Psoas muscle (tissue), 8 donors: Measurements from ENCODE around the gene WHRN. TPM values are rescaled to one million over a fixed set of nuclear protein-coding genes. Genes with fewer than 3 reads are reported as not detected.

Source experiments
- ATAC-seq, 4 donors: fragments of 200-7000 bp; cut with Tn5 transposase; one replicate each; pipeline ENCODE4 v1.9.1; 2020; ENCODE audit warnings: moderate library complexity in 3 of 4, mild to moderate bottlenecking in 2 of 4
- DNase-seq, 2 donors: peaks; one replicate each; pipeline ENCODE4 v3.0.0-alpha.2; 2020
- H3K27ac ChIP-seq: fragments of 200-600 bp; one replicate; pipeline ENCODE4 v1.8.0; 2022
- H3K27me3 ChIP-seq, 3 donors: fragments of 200-600 bp in 1 of 3; one replicate each; pipeline versions ENCODE4 v1.6.1 to v1.8.0; 2013 to 2022; ENCODE audit warnings: low read length in 2 of 3, mild to moderate bottlenecking in 2 of 3, moderate library complexity in 1 of 3; ENCODE audit not compliant: insufficient read depth in 3 of 3
- H3K36me3 ChIP-seq, 2 donors: fragments of 200-600 bp in 1 of 2; one replicate each; pipeline versions ENCODE4 v1.6.1 to v1.8.0; 2013 to 2022; ENCODE audit warnings: low read depth in 1 of 2, mild to moderate bottlenecking in 1 of 2, moderate library complexity in 1 of 2; ENCODE audit not compliant: insufficient read depth in 1 of 2
- H3K4me1 ChIP-seq: fragments of 200-600 bp; one replicate; pipeline ENCODE4 v1.8.0; 2022
- H3K4me3 ChIP-seq: fragments of 200-600 bp; one replicate; pipeline ENCODE4 v1.8.0; 2022; ENCODE audit warnings: mild to moderate bottlenecking
- H3K9me3 ChIP-seq: fragments of 200-600 bp; one replicate; pipeline ENCODE4 v1.8.0; 2022
- WGBS, 3 donors: extraction: QIAGEN DNeasy Blood & Tissue Kit; methylation state at CpG; one replicate each; pipeline versions ENCODE4 v1.1.6 to v1.1.7; 2013; 5-methylcytosine and 5-hydroxymethylcytosine counted together
- intact Hi-C, 2 donors: fragments of 100-400 bp; cut with DNase I; formaldehyde crosslinking; loops; one replicate each; pipeline versions ENCODE4 v1.11.0 to v1.14.2; 2022
- long read RNA-seq, 2 donors: library from polyadenylated mRNA; unstranded; transcript quantifications; one replicate each; pipeline ENCODE4 v2.0.0, GENCODE V29; 2021
- polyA plus RNA-seq, 3 donors: library from polyadenylated mRNA; stranded (reverse); fragments of 200-250 nt; gene quantifications; one replicate each; pipeline ENCODE4 v1.2.3, GENCODE V29; 2013
- total RNA-seq, 4 donors: library from RNA; stranded (reverse); fragmentation: NEBNext Ultra II Directional in 2 of 4; extraction: Animal tissue kit (Norgen Biotek cat#: 25700) in 2 of 4; gene quantifications; one replicate each; pipeline versions ENCODE4 v1.2.1 to v1.2.4, GENCODE V29; 2021 to 2023
- TF ChIP-seq, protein P1 (sequence below): fragments of 200-600 bp; IDR thresholded peaks from one replicate; pipeline ENCODE4 v1.8.0; 2022; ENCODE audit warnings: antibody characterized with exemption
- donor health status: healthy with polysubstance abuse.
- donor health status: DM: no; HTN: no; CAD: no; lungs with moderate emphysema.
- donor health status: Bipolar disorder and iron deficiency.
- donor health status: healthy.
- donor health status: DM: yes; HTN: yes; CAD: no.
- donor health status: DM: no; HTN: no; CAD: no.
- donor health status: DM: no; HTN: no; CAD: no.
- donor health status: DM: yes; HTN: yes; CAD: no.

The WHRN gene
- total RNA-seq (under 1 TPM; 0.15 to 0.62 (median 0.21) TPM), polyA plus RNA-seq (under 1 TPM; 0.07 to 0.31 (median 0.12) TPM)
- long read RNA-seq, donor 1, result 0 reads
- long read RNA-seq, donor 2, result 0 reads

DNA sequence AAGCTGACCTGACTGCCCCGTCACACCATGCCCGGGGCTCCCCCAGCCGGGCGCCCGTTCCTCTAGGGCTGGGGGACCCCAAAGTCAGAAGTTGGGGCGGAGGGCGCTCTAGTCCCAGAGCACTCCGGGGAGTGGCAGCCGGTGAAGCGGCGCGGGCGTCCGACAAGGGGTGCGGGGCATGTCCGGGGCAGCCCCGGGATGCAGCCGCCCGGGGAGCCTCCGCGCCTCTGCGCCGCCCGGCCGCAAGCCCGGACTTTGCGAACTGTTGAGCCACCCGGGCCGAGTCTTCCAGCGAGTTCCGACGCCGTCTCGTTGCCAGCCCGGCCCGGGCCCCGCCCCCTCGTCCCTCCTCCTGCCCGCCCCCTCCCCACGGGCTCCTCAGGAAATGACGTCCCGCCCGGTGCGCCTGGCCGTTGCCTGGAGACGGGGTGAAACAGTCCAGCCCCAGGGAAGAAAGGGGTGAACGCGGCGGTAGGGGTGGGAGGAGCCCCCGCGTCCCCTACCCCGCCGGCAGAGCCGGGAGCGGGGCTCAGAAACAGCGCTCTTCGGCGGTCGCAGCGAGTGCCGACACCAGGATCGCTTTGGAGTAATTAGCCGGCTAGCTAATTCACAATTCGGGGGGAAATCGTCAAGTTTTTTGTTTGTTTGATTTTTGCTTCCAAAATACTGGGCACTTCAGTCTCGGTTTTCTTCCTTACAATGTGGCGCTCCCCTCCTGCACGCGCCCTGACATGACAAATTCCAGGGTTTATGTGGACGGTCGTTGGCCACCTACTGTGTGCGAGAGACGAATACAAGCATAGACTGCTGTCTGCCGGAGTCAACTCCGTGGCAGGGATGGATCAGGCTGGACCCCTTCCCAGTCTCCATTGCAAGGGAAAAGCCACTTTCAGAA lies at the start of gene WHRN:
WHRN (minus strand) TSS at position 287 of the 895 bp plus-strand sequence. CDS start 672 bp downstream, outside the sequence.
- no peak within 1 kb of the TSS for H3K27ac ChIP-seq
- TF ChIP-seq, protein P1, sequence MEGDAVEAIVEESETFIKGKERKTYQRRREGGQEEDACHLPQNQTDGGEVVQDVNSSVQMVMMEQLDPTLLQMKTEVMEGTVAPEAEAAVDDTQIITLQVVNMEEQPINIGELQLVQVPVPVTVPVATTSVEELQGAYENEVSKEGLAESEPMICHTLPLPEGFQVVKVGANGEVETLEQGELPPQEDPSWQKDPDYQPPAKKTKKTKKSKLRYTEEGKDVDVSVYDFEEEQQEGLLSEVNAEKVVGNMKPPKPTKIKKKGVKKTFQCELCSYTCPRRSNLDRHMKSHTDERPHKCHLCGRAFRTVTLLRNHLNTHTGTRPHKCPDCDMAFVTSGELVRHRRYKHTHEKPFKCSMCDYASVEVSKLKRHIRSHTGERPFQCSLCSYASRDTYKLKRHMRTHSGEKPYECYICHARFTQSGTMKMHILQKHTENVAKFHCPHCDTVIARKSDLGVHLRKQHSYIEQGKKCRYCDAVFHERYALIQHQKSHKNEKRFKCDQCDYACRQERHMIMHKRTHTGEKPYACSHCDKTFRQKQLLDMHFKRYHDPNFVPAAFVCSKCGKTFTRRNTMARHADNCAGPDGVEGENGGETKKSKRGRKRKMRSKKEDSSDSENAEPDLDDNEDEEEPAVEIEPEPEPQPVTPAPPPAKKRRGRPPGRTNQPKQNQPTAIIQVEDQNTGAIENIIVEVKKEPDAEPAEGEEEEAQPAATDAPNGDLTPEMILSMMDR, result no peak
- peak within 1 kb of the TSS; percentile 69 for H3K4me3 ChIP-seq
- WGBS, 3 donors, result 1 to 2% (median 1%) methylated on average over 51 to 75 of the region's 75 CpGs
- ATAC-seq (peak; percentile 79 to 91 (median 88)), DNase-seq (peak; percentile 88 to 92)
- H3K4me1 ChIP-seq, result no peaks in the 10 kb centered on the region
- H3K27me3 ChIP-seq, result peaks cover 0 to 79% (median 17%) of the 10 kb centered on the region in 3 donors
- no peaks in the 10 kb centered on the region for H3K9me3 ChIP-seq
- intact Hi-C loops, result no loop called here
- no peaks in the 10 kb centered on the region for H3K36me3 ChIP-seq

DNA sequence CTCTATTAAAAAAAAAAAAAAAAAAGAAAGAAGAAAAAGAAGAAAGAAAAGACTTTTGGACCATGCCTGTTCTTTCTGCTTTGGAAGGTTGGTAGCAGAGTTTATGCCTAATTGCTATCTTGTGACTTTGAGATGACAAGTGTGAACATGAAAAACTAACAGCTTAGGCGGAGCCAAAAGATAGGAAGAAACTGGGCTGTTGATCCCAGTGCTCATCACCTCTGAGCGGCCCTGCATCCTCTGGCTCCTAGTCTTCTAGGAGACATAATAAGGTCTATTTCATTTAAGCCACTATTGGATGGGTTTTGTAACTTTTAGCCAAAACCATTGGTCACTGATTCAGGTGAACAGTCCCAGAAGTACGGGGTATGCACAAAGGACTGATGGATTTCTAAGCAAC lies 47.9 kb upstream of the WHRN start:
- no peaks in the 10 kb centered on the region for H3K9me3 ChIP-seq
- TF ChIP-seq, protein P1, result no peak
- WGBS, 3 donors, result 83 to 96% (median 89%) methylated on average over 3 of the region's 3 CpGs
- H3K27ac ChIP-seq, result no peak overlapping the region
- DNase-seq (no peak), ATAC-seq (no peak)
- H3K27me3 ChIP-seq, result peaks cover 0 to 4% (median 0%) of the 10 kb centered on the region in 3 donors
- intact Hi-C loops, result no loop called here
- H3K4me3 ChIP-seq, result no peak overlapping the region
- H3K36me3 ChIP-seq, result no peaks in the 10 kb centered on the region
- no peaks in the 10 kb centered on the region for H3K4me1 ChIP-seq

DNA sequence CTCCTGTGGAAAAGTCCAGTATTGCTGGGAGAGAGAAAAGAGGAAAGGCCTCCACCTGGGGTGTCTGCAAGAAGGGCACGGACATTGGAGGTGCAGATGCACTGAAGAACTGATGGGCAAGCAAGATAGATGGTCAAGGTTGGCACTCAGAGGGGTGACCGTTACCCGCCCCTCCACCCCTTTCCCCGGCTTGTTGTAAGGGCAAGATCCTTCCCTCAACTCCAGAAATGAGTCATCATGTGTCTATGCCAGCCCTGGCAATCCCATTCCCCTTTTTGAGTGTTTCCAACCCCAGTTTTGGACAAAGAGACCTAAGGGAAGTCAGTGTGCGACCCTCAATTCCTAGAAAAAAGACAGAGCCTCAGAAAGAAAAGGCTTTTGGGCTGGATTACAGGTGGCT lies 47.4 kb upstream of the WHRN start:
- intact Hi-C loops, result no loop called here
- Histone ChIP-seq H3K4me1 (no peaks in the 10 kb centered on the region), H3K4me3 (no peak overlapping the region), H3K36me3 (no peaks in the 10 kb centered on the region), H3K27me3 (peaks cover 0 to 7% (median 4%) of the 10 kb centered on the region in 3 donors), H3K27ac (no peak overlapping the region), H3K9me3 (no peaks in the 10 kb centered on the region)
- ATAC-seq (no peak), DNase-seq (no peak)
- 76 to 85% (median 77%) methylated on average over 5 of the region's 5 CpGs for WGBS, 3 donors
- TF ChIP-seq, protein P1, result no peak

DNA sequence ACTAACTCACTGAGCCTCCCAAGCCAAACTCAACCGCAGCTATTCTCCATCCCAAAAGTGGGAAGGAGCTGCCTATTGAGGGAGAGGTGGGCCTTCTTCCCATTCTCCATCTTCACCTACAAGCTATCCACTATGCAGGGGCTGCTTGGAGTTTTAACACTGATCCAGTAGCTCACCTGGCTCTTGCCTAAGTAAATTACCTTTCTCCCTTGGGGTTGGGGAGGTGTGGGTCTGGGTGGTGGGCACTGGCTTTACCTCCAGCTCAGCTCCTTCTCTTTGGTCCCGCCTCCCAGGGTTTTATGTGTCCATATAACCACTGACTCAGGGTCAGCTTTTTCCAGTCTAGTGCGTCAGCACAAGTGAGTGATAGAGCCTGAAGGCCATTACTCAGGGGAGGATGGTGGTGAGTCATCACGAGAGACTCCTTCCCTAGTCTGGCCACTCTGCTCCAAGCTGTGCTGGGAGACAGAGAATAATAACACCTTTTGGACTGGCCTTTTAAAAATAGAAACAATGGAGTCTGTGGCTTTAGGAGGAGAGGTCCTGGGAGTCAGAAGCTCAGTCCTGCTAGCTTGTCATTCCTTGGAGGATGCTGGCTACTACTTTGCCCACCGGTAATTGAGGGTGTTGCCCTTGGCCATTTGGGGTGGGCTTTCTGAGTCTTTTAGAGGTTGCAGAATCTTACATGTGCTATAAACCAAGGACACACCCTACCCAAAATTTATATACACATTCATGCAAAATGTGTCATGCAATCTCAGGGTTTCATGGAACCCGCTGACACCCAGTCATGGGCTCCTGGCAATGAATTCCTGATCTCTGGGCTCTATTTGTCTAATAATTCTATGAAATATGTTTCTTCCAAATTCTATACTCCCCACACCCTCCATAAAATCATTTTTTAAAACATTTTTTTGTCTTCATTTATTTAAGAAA lies 46.7 kb upstream of the WHRN start:
- intact Hi-C loops, result no loop called here
- Histone ChIP-seq H3K27ac (no peak overlapping the region), H3K4me3 (no peak overlapping the region), H3K4me1 (no peaks in the 10 kb centered on the region), H3K27me3 (peaks cover 0 to 14% (median 4%) of the 10 kb centered on the region in 3 donors), H3K36me3 (no peaks in the 10 kb centered on the region), H3K9me3 (no peaks in the 10 kb centered on the region)
- ATAC-seq, result peak; percentile 61 to 90 (median 82)
- TF ChIP-seq, protein P1, result no peak
- WGBS, 3 donors, result 61 to 68% (median 66%) methylated on average over 6 of the region's 6 CpGs
- peak in 1 of 2 donors; percentile 33 for DNase-seq
